H9 (cell line): Measurements from ENCODE around the gene CCL24. TPM values are rescaled to one million over a fixed set of nuclear protein-coding genes. Genes with fewer than 3 reads are reported as not detected.
A peak's percentile ranks its signal among the peaks of the same experiment; 100 is the strongest.
"Not testable (repeated sequence)": the region's sequence is repeated elsewhere in the genome, so short reads cannot be mapped to it uniquely, and the experiment has no call there.

Source experiments
- DNase-seq: peaks from one replicate; pipeline ENCODE4 v3.0.0-alpha.2; 2017
- H2AFZ ChIP-seq: one replicate; pipeline ENCODE4 v1.6.1; 2013; ENCODE audit warnings: mild to moderate bottlenecking, low read length, control low read depth, moderate library complexity
- H2AK5ac ChIP-seq: 2 replicates; pipeline ENCODE4 v1.6.1; 2013; ENCODE audit warnings: low read length, control low read depth, mixed read lengths; ENCODE audit not compliant: insufficient read length
- H2BK120ac ChIP-seq: one replicate; pipeline ENCODE4 v1.6.1; 2013; ENCODE audit warnings: low read depth, mild to moderate bottlenecking, low read length, control low read depth, inconsistent platforms; ENCODE audit not compliant: poor library complexity, severe bottlenecking
- H2BK12ac ChIP-seq: 2 replicates; pipeline ENCODE4 v1.6.1; 2013; ENCODE audit warnings: low read length, control low read depth, mixed read lengths, low read depth; ENCODE audit not compliant: insufficient read length
- H2BK15ac ChIP-seq: 2 replicates; pipeline ENCODE4 v1.6.1; 2013; ENCODE audit warnings: low read depth, low read length, control low read depth
- H2BK20ac ChIP-seq: one replicate; pipeline ENCODE4 v1.6.1; 2013; ENCODE audit warnings: low read depth, mild to moderate bottlenecking, low read length, control low read depth, inconsistent platforms; ENCODE audit not compliant: poor library complexity, severe bottlenecking
- H2BK5ac ChIP-seq: 2 replicates; pipeline ENCODE4 v1.6.1; 2013; ENCODE audit warnings: low read length, control low read depth, mixed read lengths; ENCODE audit not compliant: insufficient read length
- H3K14ac ChIP-seq: 2 replicates; pipeline ENCODE4 v1.6.1; 2013; ENCODE audit warnings: low read length, control low read depth; ENCODE audit not compliant: insufficient read depth
- H3K18ac ChIP-seq: 2 replicates; pipeline ENCODE4 v1.6.1; 2013; ENCODE audit warnings: low read depth, mild to moderate bottlenecking, mixed read lengths, low read length, control low read depth; ENCODE audit not compliant: insufficient read length
- H3K23ac ChIP-seq: 2 replicates; pipeline ENCODE4 v1.6.1; 2013; ENCODE audit warnings: low read length, control low read depth, mixed read lengths, low read depth; ENCODE audit not compliant: insufficient read length
- H3K23me2 ChIP-seq: 2 replicates; pipeline ENCODE4 v1.6.1; 2013; ENCODE audit warnings: low read depth, mild to moderate bottlenecking, mixed read lengths, low read length, control low read depth; ENCODE audit not compliant: insufficient read length, poor library complexity, severe bottlenecking
- H3K27ac ChIP-seq: 2 replicates; pipeline ENCODE4 v1.5.1; 2013; ENCODE audit warnings: low read length, control low read depth, mixed read lengths, low read depth; ENCODE audit not compliant: insufficient read length
- H3K27me3 ChIP-seq: 2 replicates; pipeline ENCODE4 v1.6.1; 2013; ENCODE audit warnings: low read length, control low read depth, inconsistent platforms; ENCODE audit not compliant: insufficient read depth
- H3K4ac ChIP-seq: 2 replicates; pipeline ENCODE4 v1.6.1; 2013; ENCODE audit warnings: low read depth, mild to moderate bottlenecking, control low read depth, inconsistent platforms, low read length, moderate library complexity
- H3K4me1 ChIP-seq: 2 replicates; pipeline ENCODE4 v1.6.1; 2013; ENCODE audit warnings: low read length, control low read depth, inconsistent platforms; ENCODE audit not compliant: insufficient read depth
- H3K4me2 ChIP-seq: 2 replicates; pipeline ENCODE4 v1.6.1; 2013; ENCODE audit warnings: low read length, control low read depth, mixed read lengths; ENCODE audit not compliant: insufficient read length, insufficient read depth
- H3K56ac ChIP-seq: 2 replicates; pipeline ENCODE4 v1.6.1; 2013; ENCODE audit warnings: low read depth, mild to moderate bottlenecking, mixed read lengths, low read length, control low read depth; ENCODE audit not compliant: insufficient read length
- H3K79me1 ChIP-seq: 2 replicates; pipeline ENCODE4 v1.6.1; 2013; ENCODE audit warnings: low read depth, mild to moderate bottlenecking, moderate library complexity, low read length, control low read depth, inconsistent platforms; ENCODE audit not compliant: insufficient read depth, poor library complexity, severe bottlenecking
- H3K79me2 ChIP-seq: 2 replicates; pipeline ENCODE4 v1.6.1; 2013; ENCODE audit warnings: low read length, control low read depth, inconsistent platforms; ENCODE audit not compliant: insufficient read depth
- H3K9ac ChIP-seq: 2 replicates; pipeline ENCODE4 v1.6.1; 2013; ENCODE audit warnings: low read length, control low read depth, mixed read lengths; ENCODE audit not compliant: insufficient read length; ENCODE audit errors: extremely low read depth
- H3K9me3 ChIP-seq: one replicate; pipeline ENCODE4 v1.6.1; 2013; ENCODE audit warnings: low read depth, low read length, inconsistent platforms; ENCODE audit not compliant: control insufficient read depth
- H3T11ph ChIP-seq: one replicate; pipeline ENCODE4 v1.6.1; 2013; ENCODE audit warnings: mild to moderate bottlenecking, low read length, control low read depth, inconsistent platforms
- H4K20me1 ChIP-seq: one replicate; pipeline ENCODE4 v1.6.1; 2013; ENCODE audit not compliant: control insufficient read depth, insufficient read length, insufficient read depth
- H4K5ac ChIP-seq: 2 replicates; pipeline ENCODE4 v1.6.1; 2013; ENCODE audit warnings: low read depth, mild to moderate bottlenecking, mixed read lengths, low read length, control low read depth; ENCODE audit not compliant: insufficient read length
- H4K8ac ChIP-seq: replicated peaks from 2 replicates; pipeline ENCODE4 v1.6.1; 2013; ENCODE audit warnings: low read length, control low read depth, mixed read lengths, low read depth; ENCODE audit not compliant: insufficient read length
- H4K91ac ChIP-seq: 2 replicates; pipeline ENCODE4 v1.6.1; 2013; ENCODE audit warnings: low read depth, mild to moderate bottlenecking, moderate library complexity, mixed read lengths, low read length, control low read depth; ENCODE audit not compliant: insufficient read length
- H3K27ac Mint-ChIP-seq, 3 experiments: 2 replicates in 2 of 3; 3 replicates in 1 of 3; pipeline ENCODE4 v1.8.0; 2020 to 2021; ENCODE audit warnings: mixed read lengths in 3 of 3, mild to moderate bottlenecking in 1 of 3, moderate library complexity in 1 of 3
- H3K27me3 Mint-ChIP-seq: 2 replicates; pipeline ENCODE4 v1.8.0; 2021; ENCODE audit warnings: low read depth, mild to moderate bottlenecking, moderate library complexity, mixed read lengths
- H3K36me3 Mint-ChIP-seq, 3 experiments: 2 replicates in 2 of 3; 3 replicates in 1 of 3; pipeline ENCODE4 v1.8.0; 2020 to 2021; ENCODE audit warnings: low read depth in 3 of 3, mixed read lengths in 3 of 3; ENCODE audit not compliant: insufficient read depth in 1 of 3
- H3K4me1 Mint-ChIP-seq, 2 experiments: 2 replicates each; pipeline ENCODE4 v1.8.0; 2020; ENCODE audit warnings: mixed read lengths in 2 of 2
- H3K4me3 Mint-ChIP-seq, 2 experiments: 2 replicates in 1 of 2; 3 replicates in 1 of 2; pipeline ENCODE4 v1.8.0; 2020 to 2021; ENCODE audit warnings: mild to moderate bottlenecking in 2 of 2, mixed read lengths in 2 of 2, moderate library complexity in 1 of 2
- H3K9me3 Mint-ChIP-seq, 2 experiments: 2 replicates in 1 of 2; 3 replicates in 1 of 2; pipeline ENCODE4 v1.8.0; 2020; ENCODE audit warnings: mild to moderate bottlenecking in 2 of 2, mixed read lengths in 2 of 2, moderate library complexity in 1 of 2
- WGBS: extraction: QIAGEN DNeasy Blood & Tissue Kit; methylation state at CpG from one replicate; pipeline ENCODE4 v1.1.7; 2013; ENCODE audit warnings: missing lambda C conversion rate, low lambda C conversion rate, mixed read lengths; ENCODE audit not compliant: insufficient read length; ENCODE audit errors: extremely low coverage; 5-methylcytosine and 5-hydroxymethylcytosine counted together
- total RNA-seq: library from RNA; stranded (reverse); gene quantifications from 2 replicates; pipeline ENCODE4 v1.2.1, GENCODE V29; 2021

Gene CCL24
- total RNA-seq, 1 experiment from 2014 or later = not detected

DNA sequence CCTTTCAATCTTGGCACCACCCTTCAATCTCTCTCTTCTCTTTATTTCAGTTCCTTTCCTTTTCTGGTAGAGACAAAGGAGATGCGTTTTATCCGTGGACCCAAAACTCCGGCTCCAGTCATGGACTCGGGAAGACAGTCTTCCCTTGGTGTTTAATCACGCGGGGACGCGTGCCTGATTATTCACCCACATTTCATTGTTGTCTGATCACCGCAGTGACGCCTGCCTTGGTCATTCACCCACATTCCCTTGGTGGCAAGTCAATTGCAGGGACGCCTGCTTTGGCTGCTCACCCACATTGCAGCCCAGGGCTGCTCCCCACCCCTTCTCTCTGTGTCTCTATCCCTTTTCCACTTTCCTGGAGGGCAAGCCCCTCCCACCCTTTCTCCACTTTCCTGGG is 34.1 kb downstream of the CCL24 start:
- DNase-seq, H2AFZ ChIP-seq, H3K9me3 ChIP-seq, H2BK5ac ChIP-seq, H2AK5ac ChIP-seq, H4K20me1 ChIP-seq, H2BK12ac ChIP-seq, H3K9ac ChIP-seq, H3K23me2 ChIP-seq, H3K27me3 Mint-ChIP-seq, H3K4me1 ChIP-seq, H3K56ac ChIP-seq, H3K27me3 ChIP-seq, H4K91ac ChIP-seq, H3K79me2 ChIP-seq, H3T11ph ChIP-seq, H3K79me1 ChIP-seq, H4K5ac ChIP-seq, H3K27ac ChIP-seq, H4K8ac ChIP-seq, H3K4ac ChIP-seq, H2BK20ac ChIP-seq, H3K23ac ChIP-seq, H2BK120ac ChIP-seq, H2BK15ac ChIP-seq, H3K14ac ChIP-seq: not testable (repeated sequence)
- Mint-ChIP-seq H3K27ac (peak overlapping the region; percentile 0 to 19 (median 1); a peak in 4 of 7 replicates), H3K4me3 (peak overlapping the region; percentile 12 to 21; a peak in 4 of 5 replicates), H3K4me1 (peaks cover 28 to 36% of the 10 kb centered on the region in 2 experiments), H3K9me3 (peaks cover 27 to 31% of the 10 kb centered on the region in 2 experiments), H3K36me3 (peaks cover 24 to 32% (median 26%) of the 10 kb centered on the region in 3 experiments)
- Histone ChIP-seq H3K4me2 (peak overlapping the region; percentile 43), H3K18ac (peak overlapping the region; percentile 38)
- WGBS = no CpG with 5 or more reads among the region's 11 CpGs

DNA sequence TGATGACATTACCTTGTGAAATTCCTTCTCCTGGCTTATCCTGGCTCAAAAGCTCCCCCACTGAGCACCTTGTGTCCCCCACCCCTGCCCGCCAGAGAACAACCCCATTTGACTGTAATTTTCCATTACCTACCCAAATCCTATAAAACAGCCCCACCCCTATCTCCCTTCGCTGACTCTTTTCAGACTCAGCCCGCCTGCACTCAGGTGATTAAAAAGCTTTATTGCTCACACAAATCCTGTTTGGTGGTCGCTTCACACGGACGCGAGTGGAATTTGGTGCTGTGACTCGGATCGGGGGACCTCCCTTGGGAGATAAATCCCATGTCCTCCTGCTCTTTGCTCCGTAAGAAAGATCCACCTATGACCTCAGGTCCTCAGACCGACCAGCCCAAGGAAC is 34.6 kb downstream of the CCL24 start:
- not testable (repeated sequence) for H3K9ac ChIP-seq, H2BK20ac ChIP-seq, H3K27ac ChIP-seq, H3K14ac ChIP-seq, H3K9me3 ChIP-seq, H4K20me1 ChIP-seq, H3K56ac ChIP-seq, H4K5ac ChIP-seq, H3K18ac ChIP-seq, H2AFZ ChIP-seq, H2BK12ac ChIP-seq, H3K27me3 Mint-ChIP-seq, H3K79me1 ChIP-seq, H2BK5ac ChIP-seq, H3K79me2 ChIP-seq, H3K4me1 ChIP-seq, H3K23ac ChIP-seq, H3T11ph ChIP-seq, H2BK15ac ChIP-seq, H3K23me2 ChIP-seq, H2AK5ac ChIP-seq, H3K27me3 ChIP-seq, H4K91ac ChIP-seq, DNase-seq, H2BK120ac ChIP-seq, H3K4ac ChIP-seq, H4K8ac ChIP-seq
- no CpG with 5 or more reads among the region's 11 CpGs for WGBS
- Mint-ChIP-seq H3K4me1 (peaks cover 28 to 36% of the 10 kb centered on the region in 2 experiments), H3K27ac (peak overlapping the region; percentile 0 to 19 (median 1); a peak in 6 of 7 replicates), H3K36me3 (peaks cover 24 to 32% (median 26%) of the 10 kb centered on the region in 3 experiments), H3K4me3 (peak overlapping the region; percentile 12 to 21; a peak in 4 of 5 replicates), H3K9me3 (peaks cover 27 to 31% of the 10 kb centered on the region in 2 experiments)
- H3K4me2 ChIP-seq = peak overlapping the region; percentile 43
